AG09309 (cell line): ENCODE data around the gene GPR173.

Experiments used
- DNase-seq: peaks from one replicate; pipeline ENCODE4 v3.0.0-alpha.2; 2010; ENCODE audit warnings: low read depth
- H3K4me3 ChIP-seq: 2 replicates; pipeline ENCODE4 v1.5.1; 2011; ENCODE audit warnings: mild to moderate bottlenecking, low read depth, low read length, moderate library complexity; ENCODE audit not compliant: control insufficient read depth
- TF ChIP-seq, protein P1 (sequence below): IDR thresholded peaks from 2 replicates; pipeline ENCODE4 v1.5.1; 2011; ENCODE audit warnings: mild to moderate bottlenecking, low read depth, low read length, inconsistent platforms; ENCODE audit not compliant: insufficient read depth, control insufficient read depth; ENCODE audit errors: missing control alignments

The GPR173 gene

DNA sequence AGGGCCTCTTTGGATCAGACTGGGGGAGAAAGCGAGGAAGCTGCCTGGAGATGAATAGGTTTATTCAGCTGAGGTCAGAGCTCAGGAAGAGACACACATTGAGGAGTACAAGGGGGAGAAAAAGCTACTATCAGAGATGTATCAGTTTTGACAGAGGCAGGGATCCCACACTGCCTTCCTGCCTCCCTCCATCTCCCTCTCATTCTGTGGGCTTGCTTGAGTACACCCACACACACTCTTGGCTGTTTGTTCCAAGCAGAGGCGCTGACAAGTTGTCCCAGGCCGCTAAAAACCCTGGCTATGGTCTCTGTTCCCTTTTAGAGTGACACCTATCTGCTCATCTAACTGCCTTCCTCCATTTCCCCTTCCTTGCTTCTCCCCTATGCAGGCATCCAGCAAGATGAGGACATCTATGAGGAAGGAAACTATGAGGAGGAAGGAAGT is 38.8 kb downstream of the GPR173 start:
- H3K4me3 ChIP-seq = no peak overlapping the region
- TF ChIP-seq, protein P1, sequence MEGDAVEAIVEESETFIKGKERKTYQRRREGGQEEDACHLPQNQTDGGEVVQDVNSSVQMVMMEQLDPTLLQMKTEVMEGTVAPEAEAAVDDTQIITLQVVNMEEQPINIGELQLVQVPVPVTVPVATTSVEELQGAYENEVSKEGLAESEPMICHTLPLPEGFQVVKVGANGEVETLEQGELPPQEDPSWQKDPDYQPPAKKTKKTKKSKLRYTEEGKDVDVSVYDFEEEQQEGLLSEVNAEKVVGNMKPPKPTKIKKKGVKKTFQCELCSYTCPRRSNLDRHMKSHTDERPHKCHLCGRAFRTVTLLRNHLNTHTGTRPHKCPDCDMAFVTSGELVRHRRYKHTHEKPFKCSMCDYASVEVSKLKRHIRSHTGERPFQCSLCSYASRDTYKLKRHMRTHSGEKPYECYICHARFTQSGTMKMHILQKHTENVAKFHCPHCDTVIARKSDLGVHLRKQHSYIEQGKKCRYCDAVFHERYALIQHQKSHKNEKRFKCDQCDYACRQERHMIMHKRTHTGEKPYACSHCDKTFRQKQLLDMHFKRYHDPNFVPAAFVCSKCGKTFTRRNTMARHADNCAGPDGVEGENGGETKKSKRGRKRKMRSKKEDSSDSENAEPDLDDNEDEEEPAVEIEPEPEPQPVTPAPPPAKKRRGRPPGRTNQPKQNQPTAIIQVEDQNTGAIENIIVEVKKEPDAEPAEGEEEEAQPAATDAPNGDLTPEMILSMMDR = no peak
- DNase-seq = no peak

DNA sequence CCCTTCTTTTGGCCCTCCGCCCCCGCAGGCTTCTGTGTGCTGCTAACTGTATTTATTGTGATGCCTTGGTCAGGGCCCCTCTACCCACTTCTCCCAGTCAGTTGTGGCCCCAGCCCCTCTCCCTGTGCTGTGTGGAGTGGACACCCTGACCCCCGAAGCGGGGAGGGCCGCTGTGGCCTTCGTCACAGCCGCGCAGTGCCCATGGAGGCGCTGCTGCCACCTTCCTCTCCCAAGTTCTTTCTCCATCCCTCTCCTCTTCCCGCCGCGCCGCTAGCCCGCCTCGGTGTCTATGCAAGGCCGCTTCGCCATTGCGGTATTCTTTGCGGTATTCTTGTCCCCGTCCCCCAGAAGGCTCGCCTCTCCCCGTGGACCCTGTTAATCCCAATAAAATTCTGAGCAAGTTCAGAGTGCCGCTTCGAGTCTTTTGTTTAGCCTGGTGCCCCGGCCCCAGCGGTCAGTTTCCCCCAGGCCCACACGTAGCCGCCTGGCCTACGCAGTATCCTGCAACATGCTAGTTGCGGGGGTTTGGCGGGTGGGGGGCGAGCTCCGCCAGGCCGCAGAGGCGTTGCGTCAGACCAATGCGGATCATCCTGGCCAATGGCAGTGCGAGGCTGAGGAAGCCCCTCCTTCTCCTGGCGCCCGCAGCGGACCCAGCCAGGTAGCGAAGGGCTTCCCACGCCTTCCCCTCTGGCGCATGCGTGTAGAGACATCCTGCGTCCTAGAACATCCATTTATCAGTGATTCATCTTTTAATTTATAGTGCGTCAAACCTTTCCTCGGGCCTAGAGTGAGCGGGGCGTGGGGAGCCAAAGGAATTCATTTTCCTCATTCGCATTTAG is 39.8 kb downstream of the GPR173 start:
- TF ChIP-seq, protein P1 = no peak
- peak; percentile 38 for DNase-seq
- H3K4me3 ChIP-seq = peak overlapping the region; percentile 9

DNA sequence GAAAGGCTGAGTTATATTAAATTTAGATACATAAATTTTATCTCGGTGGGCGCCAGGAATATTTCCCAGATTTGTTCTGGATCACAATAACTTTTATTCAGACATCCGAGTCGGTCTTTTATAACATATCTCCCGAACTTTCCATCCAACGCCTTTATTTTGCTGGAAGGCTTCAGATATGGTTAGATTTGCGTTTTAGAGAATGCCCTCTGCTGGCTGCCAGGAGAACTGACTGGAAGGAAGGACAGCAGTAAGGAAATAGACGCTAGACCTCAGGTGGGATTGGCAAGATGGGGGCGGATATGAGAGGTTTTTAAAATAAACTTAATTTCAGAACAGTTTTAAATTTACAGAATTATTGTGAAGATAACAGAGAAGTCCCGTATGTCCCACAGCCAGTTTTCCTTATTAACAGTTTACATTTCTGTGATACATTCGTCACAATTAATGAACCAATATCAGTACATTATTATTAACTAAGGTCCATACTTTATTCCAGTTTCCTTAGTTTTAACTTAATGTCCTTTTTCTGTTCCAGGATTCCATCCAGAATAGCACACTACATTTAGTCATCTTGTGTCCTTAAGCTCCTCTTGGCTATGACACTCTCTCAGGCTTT is 40.7 kb downstream of the GPR173 start:
- TF ChIP-seq, protein P1 = peak; percentile 85
- peak; percentile 42 for DNase-seq
- H3K4me3 ChIP-seq = no peak overlapping the region

DNA sequence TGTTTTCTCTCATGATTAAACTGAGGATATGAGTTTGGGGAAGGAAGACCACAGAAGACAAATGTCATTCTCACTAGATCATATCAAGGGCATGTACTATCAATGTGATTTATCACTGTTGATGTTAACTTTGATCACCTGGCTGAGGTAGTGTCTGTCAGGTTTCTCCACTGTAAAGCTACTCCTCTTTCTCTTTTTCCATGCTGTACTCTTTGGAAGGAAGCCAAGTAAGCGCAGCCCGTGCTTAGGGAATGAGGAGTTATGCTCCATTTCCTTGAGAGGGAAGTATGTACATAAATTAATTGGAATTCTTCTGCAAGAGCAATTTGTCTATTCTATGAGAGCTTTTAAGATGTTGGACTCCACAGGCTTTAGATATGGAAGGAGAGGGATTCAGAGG is 41.3 kb downstream of the GPR173 start:
- DNase-seq = no peak
- TF ChIP-seq, protein P1 = no peak
- no peak overlapping the region for H3K4me3 ChIP-seq

DNA sequence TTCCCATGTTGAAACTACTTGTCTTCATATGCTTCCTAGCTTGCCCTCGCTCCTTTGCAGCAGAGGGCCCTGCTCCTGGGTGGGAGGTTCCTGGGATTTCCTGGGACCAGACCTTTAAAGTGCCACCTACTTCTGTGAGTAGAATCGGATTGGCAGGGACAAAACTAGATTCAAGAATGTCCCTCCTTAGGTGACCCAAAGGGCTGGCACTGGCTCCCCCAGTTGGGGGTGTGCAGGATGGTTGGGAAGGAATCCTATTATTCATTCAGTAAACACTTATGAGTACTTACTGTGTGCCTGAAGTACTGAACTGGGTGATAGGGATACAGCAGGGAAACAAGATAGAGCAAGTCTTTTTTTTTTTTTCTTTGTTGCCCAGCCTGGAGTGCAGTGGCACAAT is 42.8 kb downstream of the GPR173 start:
- TF ChIP-seq, protein P1 = no peak
- DNase-seq = no peak
- no peak overlapping the region for H3K4me3 ChIP-seq

DNA sequence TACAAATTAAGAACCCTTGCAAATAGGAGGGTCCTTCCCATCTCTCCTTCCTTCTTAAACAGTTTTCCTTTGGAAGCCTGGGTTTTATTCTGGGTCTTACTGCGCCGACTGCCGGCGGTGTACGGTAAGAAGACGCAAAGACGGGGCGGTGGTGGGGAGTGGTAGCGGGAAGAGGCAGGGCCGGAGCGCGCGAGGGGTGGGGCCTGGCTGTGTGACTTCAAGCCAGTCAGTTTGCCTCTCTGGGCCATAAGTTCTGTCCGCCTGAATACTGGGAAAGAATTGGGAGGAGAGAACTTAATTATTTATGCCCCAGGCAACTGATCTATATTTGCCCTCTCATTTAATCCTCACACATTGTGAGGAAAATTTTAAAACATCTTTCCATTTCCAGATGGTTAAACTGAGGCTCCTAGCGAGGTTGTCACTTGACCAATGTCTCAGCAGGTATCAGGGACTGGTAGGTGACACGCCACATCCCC is 44.6 kb downstream of the GPR173 start:
- no peak for DNase-seq
- peak overlapping the region; percentile 42 for H3K4me3 ChIP-seq
- TF ChIP-seq, protein P1 = peak; percentile 67
